Fibroblast of the aortic adventitia (primary cell): ENCODE results near the gene ZNF692. TPM values are rescaled to one million over a fixed set of nuclear protein-coding genes. Genes with fewer than 3 reads are reported as not detected.

ENCODE experiments used
- DNase-seq: peaks from one replicate; pipeline ENCODE4 v3.0.0-alpha.2; 2010; ENCODE audit warnings: low read depth
- H3K4me3 ChIP-seq: 2 replicates; pipeline ENCODE4 v1.5.1; 2011; ENCODE audit warnings: low read depth, mild to moderate bottlenecking, control low read depth, low read length, moderate library complexity
- total RNA-seq: library from RNA; depleted of rRNA; stranded (reverse); fragments of >200 nt; gene quantifications from 2 replicates; pipeline ENCODE4 v1.2.3, GENCODE V29; 2012; ENCODE audit warnings: low replicate concordance
- TF ChIP-seq, protein P1 (sequence below): IDR thresholded peaks from 2 replicates; pipeline ENCODE4 v1.5.1; 2011; ENCODE audit warnings: mild to moderate bottlenecking, low read length, control low read depth, inconsistent platforms; ENCODE audit not compliant: insufficient read depth

ZNF692 gene
- total RNA-seq, 1 donor = 8.9 TPM

DNA sequence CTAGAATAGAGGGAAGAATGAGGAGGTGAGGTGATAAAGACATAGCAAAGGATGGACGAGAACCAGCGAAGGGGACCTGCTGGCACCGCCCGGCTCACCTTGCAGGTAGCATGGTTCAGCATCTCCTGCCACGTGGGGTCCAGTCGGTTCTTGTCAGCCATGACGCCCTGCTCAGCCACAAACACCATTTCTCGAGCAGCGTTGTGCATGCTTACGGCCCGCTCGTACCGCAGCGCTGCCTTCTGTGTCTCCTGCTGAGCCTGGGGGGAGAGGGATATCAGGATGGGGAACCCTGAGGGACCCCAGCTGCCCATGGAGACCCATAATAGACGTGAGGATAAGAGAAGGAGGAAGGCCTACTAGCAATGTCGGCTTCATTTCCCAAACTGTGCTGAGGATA is 44.5 kb downstream of the ZNF692 start:
- TF ChIP-seq, protein P1, sequence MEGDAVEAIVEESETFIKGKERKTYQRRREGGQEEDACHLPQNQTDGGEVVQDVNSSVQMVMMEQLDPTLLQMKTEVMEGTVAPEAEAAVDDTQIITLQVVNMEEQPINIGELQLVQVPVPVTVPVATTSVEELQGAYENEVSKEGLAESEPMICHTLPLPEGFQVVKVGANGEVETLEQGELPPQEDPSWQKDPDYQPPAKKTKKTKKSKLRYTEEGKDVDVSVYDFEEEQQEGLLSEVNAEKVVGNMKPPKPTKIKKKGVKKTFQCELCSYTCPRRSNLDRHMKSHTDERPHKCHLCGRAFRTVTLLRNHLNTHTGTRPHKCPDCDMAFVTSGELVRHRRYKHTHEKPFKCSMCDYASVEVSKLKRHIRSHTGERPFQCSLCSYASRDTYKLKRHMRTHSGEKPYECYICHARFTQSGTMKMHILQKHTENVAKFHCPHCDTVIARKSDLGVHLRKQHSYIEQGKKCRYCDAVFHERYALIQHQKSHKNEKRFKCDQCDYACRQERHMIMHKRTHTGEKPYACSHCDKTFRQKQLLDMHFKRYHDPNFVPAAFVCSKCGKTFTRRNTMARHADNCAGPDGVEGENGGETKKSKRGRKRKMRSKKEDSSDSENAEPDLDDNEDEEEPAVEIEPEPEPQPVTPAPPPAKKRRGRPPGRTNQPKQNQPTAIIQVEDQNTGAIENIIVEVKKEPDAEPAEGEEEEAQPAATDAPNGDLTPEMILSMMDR = no peak
- no peak for DNase-seq
- H3K4me3 ChIP-seq = no peak overlapping the region

DNA sequence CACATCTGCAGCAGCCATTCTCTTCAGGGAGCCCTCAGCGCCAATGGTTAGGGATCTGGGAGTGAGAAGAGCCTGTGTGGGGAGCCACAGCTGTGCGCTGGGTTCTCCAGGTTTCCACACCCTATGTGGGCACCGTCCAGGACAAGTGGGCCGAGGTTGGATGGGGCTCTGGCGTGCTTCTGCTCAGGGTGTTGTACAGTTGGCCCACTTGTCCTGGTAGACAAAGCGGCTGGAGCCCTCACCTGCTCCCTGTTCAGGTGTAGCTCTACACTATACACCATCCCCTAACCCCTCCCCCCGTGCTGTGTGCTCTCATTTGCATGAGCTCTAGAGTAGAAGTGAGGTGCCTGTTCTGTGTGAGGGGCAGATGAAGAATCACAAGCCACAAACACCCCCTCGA is 45.3 kb downstream of the ZNF692 start:
- DNase-seq = no peak
- TF ChIP-seq, protein P1 = no peak
- no peak overlapping the region for H3K4me3 ChIP-seq

DNA sequence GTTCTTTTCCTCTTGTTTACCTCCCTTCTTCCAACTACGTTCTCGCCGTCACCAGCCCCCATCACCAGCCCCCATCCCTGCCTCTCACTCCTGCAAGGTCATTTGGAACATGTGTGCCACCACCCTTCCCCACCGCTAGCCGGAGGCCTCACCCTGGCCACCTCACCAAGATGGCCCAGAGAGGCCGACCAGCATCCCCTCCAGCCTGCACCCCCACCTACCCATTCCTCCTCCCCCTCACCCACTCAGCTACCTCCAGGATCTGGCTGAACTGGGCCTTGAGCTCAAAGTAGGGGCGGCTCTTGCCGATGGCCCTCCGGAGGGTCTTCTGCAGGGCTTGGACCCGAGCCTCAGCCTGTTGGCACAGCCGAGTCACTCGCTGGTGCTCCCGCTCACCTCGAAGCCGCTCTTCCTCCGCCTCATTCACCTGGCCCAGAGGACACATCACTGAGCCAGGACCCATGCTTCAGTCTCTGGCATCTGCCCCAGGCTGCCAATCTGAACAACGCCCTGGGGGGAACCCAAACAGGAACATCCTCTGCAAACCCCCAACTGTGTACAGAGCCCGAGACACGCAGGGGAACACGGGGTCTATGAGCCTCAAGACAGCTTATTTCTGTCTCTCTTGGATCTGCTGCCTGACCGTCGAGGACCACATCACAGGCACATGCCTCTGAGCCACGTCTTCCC is 46.0 kb downstream of the ZNF692 start:
- TF ChIP-seq, protein P1 = no peak
- H3K4me3 ChIP-seq = no peak overlapping the region
- DNase-seq = no peak

DNA sequence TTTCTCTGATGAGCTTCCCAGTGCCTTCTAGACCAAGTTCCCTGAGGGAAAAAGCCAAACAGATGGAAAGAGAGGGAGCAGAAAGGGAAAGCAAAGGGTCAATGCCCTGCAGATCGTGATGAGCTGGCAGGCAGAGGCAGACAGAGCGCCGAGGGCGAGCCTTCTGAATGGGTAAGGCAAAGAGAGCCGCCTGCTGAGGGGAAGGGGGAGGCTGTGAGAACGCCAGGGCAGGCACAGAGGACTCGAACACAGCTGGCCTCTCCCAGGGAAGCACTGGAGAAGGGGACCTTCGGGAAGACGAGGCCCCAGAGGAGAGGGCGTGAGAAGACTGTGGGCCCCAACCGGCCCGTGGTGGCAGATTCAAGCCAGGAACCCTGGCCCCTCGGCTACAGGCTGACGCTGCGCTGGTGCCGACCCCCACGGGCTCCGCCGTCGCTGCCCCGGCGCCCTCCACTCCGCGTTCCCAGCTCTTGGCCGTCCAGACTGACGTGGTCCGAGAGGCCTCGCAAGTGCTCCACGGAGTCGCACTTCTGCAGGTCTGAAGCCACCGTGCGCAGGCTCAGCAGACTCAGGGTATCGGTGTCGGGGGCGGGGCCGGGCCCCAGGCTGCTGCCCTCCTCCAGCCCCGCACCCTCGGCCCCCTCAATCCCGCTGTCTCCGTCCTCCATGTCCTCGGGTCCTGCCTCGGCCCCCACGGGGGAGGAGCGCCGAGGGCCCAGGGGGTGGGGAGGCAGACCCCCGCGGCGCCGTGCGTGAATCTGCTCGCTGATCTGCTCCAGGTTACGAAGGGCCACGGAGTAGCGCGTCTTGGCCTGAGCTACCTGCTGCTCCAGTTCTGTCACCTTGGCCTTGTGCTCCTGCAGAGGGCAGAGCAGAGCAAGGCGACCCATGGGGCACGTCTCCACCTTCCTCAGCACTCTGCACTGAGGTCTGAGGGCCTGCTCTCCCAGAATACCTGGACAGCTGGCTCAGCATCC is 47.1 kb downstream of the ZNF692 start:
- no peak overlapping the region for H3K4me3 ChIP-seq
- DNase-seq = no peak
- TF ChIP-seq, protein P1 = no peak

DNA sequence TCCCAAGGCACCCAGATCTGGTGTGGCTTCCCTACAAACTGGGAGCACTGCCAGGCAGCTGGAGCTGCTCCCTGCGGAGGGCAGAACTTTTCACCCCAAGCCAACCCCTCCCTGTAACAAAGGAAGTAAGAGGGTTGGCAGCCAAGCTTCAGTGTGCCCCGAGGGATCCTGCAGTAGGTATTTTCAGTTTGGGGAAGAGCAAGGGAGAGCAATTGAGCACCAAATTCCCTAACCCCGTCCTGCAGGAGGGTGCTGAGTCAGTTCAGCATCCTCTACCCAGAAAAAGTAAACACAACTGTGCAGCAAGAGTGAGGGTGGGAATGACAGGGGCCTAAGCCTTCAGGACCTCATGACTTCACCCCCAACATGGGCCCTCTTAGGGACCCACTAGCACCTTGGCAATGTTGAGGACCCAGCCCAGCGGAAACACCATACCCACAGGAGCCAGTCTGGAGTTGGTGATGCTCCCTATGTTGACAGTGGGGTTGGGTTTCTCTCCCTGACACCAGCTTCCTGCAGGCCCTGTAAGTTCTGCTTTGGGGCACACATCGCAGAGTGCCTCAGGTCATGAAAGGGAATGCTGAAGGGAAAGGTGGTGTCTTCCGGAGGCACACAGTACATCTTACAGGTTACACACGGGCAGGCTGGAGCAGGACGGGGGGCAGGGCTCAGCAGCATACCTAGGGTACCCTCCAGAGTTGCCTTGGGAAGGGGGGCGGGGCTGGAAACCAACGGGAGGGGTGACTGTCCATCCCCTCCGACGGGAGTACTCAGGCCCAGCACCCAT is 48.0 kb downstream of the ZNF692 start:
- peak; percentile 72 for DNase-seq
- H3K4me3 ChIP-seq = no peak overlapping the region
- TF ChIP-seq, protein P1 = no peak

DNA sequence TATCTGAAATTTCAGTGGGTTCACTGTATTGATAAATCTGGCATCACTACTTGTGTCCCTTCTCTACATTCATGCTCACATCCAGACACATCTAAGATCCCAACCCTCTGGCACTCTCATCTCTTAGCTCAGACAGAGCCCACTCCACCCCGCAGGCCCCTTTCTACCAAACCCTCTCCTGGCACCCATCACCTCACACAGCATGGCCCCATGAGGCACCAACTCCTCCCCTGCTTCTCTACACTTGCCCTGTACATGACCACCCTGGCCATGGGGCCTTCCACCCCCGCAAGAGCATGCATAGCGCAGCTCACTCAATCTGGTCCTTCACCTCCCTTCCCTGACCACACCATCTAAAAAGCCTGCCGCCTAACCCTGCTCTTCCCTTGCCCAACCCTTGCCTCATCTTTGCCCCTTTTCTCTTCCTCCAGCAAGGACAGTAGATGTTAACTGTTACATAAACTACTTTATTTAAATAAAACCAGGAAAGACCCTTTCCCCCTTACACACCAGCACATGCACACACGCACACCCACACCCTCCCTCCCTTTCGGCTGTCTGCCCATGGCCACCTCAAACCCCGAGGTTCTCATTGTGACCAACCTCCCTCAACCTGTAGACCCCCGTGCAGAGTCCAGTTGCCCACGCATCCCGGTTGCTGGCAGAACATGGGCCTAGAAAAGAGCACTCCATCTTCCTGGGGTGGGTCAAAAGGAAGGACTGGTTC is 48.7 kb downstream of the ZNF692 start:
- TF ChIP-seq, protein P1 = no peak
- no peak for DNase-seq
- no peak overlapping the region for H3K4me3 ChIP-seq
